GM23338 (cell line): ENCODE data around the gene CCDC93. TPM values are rescaled to one million over a fixed set of nuclear protein-coding genes. Genes with fewer than 3 reads are reported as not detected.
A peak's percentile ranks its signal among the peaks of the same experiment; 100 is the strongest.

Experiments
- ATAC-seq: fragments of 200-7000 bp; cut with Tn5 transposase; 3 replicates; pipeline ENCODE4 v1.9.1; 2020
- DNase-seq: peaks from one replicate; pipeline ENCODE4 v3.0.0-alpha.2; 2015; ENCODE audit warnings: low spot score
- H2AFZ ChIP-seq: fragments of 200-600 bp; sonication (generic); 2 replicates; pipeline ENCODE4 v1.8.0; 2016; ENCODE audit warnings: antibody characterized with exemption, mild to moderate bottlenecking, moderate library complexity
- H3F3A ChIP-seq: fragments of 200-600 bp; sonication (generic); replicated peaks from 2 replicates; pipeline ENCODE4 v1.8.0; 2017; ENCODE audit warnings: antibody characterized with exemption, mixed run types, low read depth
- H3K27ac ChIP-seq: fragments of 200-600 bp; sonication (generic); 2 replicates; pipeline ENCODE4 v1.6.1; 2016; ENCODE audit warnings: low read depth
- H3K27me3 ChIP-seq: fragments of 200-600 bp; sonication (generic); 2 replicates; pipeline ENCODE4 v1.8.0; 2016; ENCODE audit warnings: mild to moderate bottlenecking, mixed run types, moderate library complexity; ENCODE audit not compliant: insufficient read depth
- H3K36me3 ChIP-seq: fragments of 200-600 bp; sonication (generic); 2 replicates; pipeline ENCODE4 v1.8.0; 2016; ENCODE audit warnings: mild to moderate bottlenecking; ENCODE audit not compliant: insufficient read depth
- H3K4me1 ChIP-seq: fragments of 200-600 bp; sonication (generic); 2 replicates; pipeline ENCODE4 v1.8.0; 2016; ENCODE audit warnings: mild to moderate bottlenecking, moderate library complexity; ENCODE audit not compliant: insufficient read depth
- H3K4me2 ChIP-seq: fragments of 200-600 bp; sonication (generic); 2 replicates; pipeline ENCODE4 v1.7.1; 2017; ENCODE audit warnings: mixed run types
- H3K4me3 ChIP-seq: fragments of 200-600 bp; sonication (generic); 2 replicates; pipeline ENCODE4 v1.6.1; 2016; ENCODE audit warnings: mixed run types
- H3K79me2 ChIP-seq: fragments of 200-600 bp; sonication (generic); replicated peaks from 2 replicates; pipeline ENCODE4 v1.8.0; 2017; ENCODE audit warnings: mild to moderate bottlenecking; ENCODE audit not compliant: insufficient read depth
- H3K9me2 ChIP-seq: fragments of 200-600 bp; sonication (generic); 2 replicates; pipeline ENCODE4 v1.8.0; 2017; ENCODE audit not compliant: insufficient read depth
- H4K20me1 ChIP-seq: fragments of 200-600 bp; sonication (generic); replicated peaks from 2 replicates; pipeline ENCODE4 v1.8.0; 2017; ENCODE audit warnings: mild to moderate bottlenecking; ENCODE audit not compliant: insufficient read depth
- H3K27ac Mint-ChIP-seq: 2 replicates; pipeline ENCODE4 v1.8.0; 2020; ENCODE audit warnings: inconsistent platforms, mild to moderate bottlenecking, moderate library complexity, mixed read lengths
- H3K27me3 Mint-ChIP-seq: 3 replicates; pipeline ENCODE4 v1.8.0; 2022; ENCODE audit warnings: low read depth, mild to moderate bottlenecking, moderate library complexity, mixed read lengths, inconsistent platforms; ENCODE audit not compliant: insufficient read depth, poor library complexity
- H3K36me3 Mint-ChIP-seq: 3 replicates; pipeline ENCODE4 v1.8.0; 2021; ENCODE audit warnings: low read depth, mild to moderate bottlenecking, inconsistent platforms, moderate library complexity, mixed read lengths
- H3K4me1 Mint-ChIP-seq: 3 replicates; pipeline ENCODE4 v1.8.0; 2020; ENCODE audit warnings: mild to moderate bottlenecking, inconsistent platforms, mixed read lengths
- H3K4me3 Mint-ChIP-seq: 3 replicates; pipeline ENCODE4 v1.8.0; 2021; ENCODE audit warnings: moderate library complexity, mild to moderate bottlenecking, inconsistent platforms, mixed read lengths
- H3K9me3 Mint-ChIP-seq: 3 replicates; pipeline ENCODE4 v1.8.0; 2020; ENCODE audit warnings: moderate library complexity, mild to moderate bottlenecking, inconsistent platforms, mixed read lengths
- EZH2phosphoT487 ChIP-seq: fragments of 200-600 bp; sonication (generic); IDR thresholded peaks from one replicate; pipeline ENCODE4 v1.8.1; 2018; ENCODE audit warnings: antibody characterized with exemption; ENCODE audit not compliant: unreplicated experiment
- NANOG ChIP-seq: IDR thresholded peaks from 2 replicates; pipeline ENCODE4 v1.6.1; 2016; ENCODE audit warnings: antibody characterized with exemption, borderline replicate concordance
- STAT1 ChIP-seq: IDR thresholded peaks from one replicate; pipeline ENCODE4 v1.6.1; 2016; ENCODE audit warnings: antibody characterized with exemption; ENCODE audit not compliant: unreplicated experiment
- ZNF114 ChIP-seq: fragments of 250-450 bp; sonication (Bioruptor Pico); IDR thresholded peaks from 2 replicates; pipeline ENCODE4 v1.5.0; 2020; ENCODE audit warnings: mild to moderate bottlenecking, moderate library complexity
- ZNF331 ChIP-seq: fragments of 250-450 bp; sonication (Bioruptor Pico); IDR thresholded peaks from 2 replicates; pipeline ENCODE4 v1.5.0; 2020; ENCODE audit warnings: low read depth, mild to moderate bottlenecking, moderate library complexity
- polyA plus RNA-seq: library from polyadenylated mRNA; unstranded; fragments of >200 nt; fragmentation: Nextera tagmentation; extraction: Ambion mirVana; gene quantifications from 2 replicates; pipeline ENCODE4 v1.2.1, GENCODE V29; 2016
- total RNA-seq: library from RNA; depleted of rRNA; stranded (reverse); fragments of >200 nt; shearing (Covaris generic); gene quantifications from 2 replicates; pipeline ENCODE4 v1.2.3, GENCODE V29; 2014
- TF ChIP-seq, protein P1 (sequence below): fragments of 250-450 bp; sonication (Bioruptor Pico); IDR thresholded peaks from 2 replicates; pipeline ENCODE4 v1.5.0; 2020; ENCODE audit warnings: mild to moderate bottlenecking, moderate library complexity
- TF ChIP-seq, protein P2 (sequence below), 2 experiments: fragments of 200-600 bp in 1 of 2; sonication (generic) in 1 of 2; conservative IDR thresholded peaks; 2 replicates each; pipeline versions ENCODE4 v1.5.1 to v1.6.1; 2016 to 2017; ENCODE audit warnings: antibody characterized with exemption in 2 of 2, low read depth in 2 of 2, mild to moderate bottlenecking in 2 of 2, moderate library complexity in 1 of 2
- TF ChIP-seq, protein P3 (sequence below): IDR thresholded peaks from one replicate; pipeline ENCODE4 v1.6.1; 2018; ENCODE audit warnings: antibody characterized with exemption; ENCODE audit not compliant: unreplicated experiment

The CCDC93 gene
- total and polyA plus RNA-seq, 2 experiments from 2014 or later: 13.1 to 16.8 TPM

DNA sequence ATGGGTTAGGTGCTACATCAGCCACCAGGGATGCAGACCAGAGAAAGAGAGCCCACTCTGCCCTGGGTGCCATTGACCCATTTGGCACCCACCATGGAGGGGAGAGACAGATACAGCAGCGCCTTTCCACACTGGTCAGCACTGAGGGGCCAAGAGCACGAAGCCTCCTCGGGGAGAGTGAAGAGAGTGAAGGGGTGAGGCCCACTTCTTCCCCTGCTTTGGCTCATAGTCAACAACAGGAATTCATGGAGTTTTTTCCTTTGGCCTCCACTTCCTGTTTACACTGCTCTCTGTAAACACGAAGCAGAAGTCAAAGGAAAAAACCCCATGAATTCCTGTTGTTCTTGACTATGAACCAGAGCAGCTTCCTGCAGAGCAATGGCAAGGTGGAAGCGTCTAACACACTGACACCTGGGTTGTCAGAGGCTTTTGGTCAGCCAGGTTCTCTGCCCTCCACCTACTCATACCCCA is 80.0 kb downstream of the CCDC93 start:
- peaks cover under 1% of the 10 kb centered on the region; the same call in 1 of the 2 replicates for H3K36me3 ChIP-seq
- no peak overlapping the region for H2AFZ ChIP-seq
- peak; percentile 2 for DNase-seq
- H3K27me3 ChIP-seq: no peaks in the 10 kb centered on the region
- no peaks in the 10 kb centered on the region for H3F3A ChIP-seq
- no peaks in the 10 kb centered on the region for H3K9me2 ChIP-seq
- H3K27me3 Mint-ChIP-seq: no peaks in the 10 kb centered on the region
- H3K4me3 Mint-ChIP-seq: no peak overlapping the region
- H3K79me2 ChIP-seq: no peaks in the 10 kb centered on the region
- no peak overlapping the region for H3K4me2 ChIP-seq
- no peaks in the 10 kb centered on the region for H3K9me3 Mint-ChIP-seq
- H3K4me1 ChIP-seq: no peaks in the 10 kb centered on the region
- H4K20me1 ChIP-seq: no peaks in the 10 kb centered on the region
- no peak overlapping the region for H3K27ac ChIP-seq
- no peaks in the 10 kb centered on the region for H3K4me1 Mint-ChIP-seq
- no peak overlapping the region; the same call in 1 of the 2 replicates for H3K27ac Mint-ChIP-seq
- ATAC-seq: no peak
- peaks cover 43% of the 10 kb centered on the region for H3K36me3 Mint-ChIP-seq
- H3K4me3 ChIP-seq: no peak overlapping the region
- TF ChIP-seq NANOG: no peak

DNA sequence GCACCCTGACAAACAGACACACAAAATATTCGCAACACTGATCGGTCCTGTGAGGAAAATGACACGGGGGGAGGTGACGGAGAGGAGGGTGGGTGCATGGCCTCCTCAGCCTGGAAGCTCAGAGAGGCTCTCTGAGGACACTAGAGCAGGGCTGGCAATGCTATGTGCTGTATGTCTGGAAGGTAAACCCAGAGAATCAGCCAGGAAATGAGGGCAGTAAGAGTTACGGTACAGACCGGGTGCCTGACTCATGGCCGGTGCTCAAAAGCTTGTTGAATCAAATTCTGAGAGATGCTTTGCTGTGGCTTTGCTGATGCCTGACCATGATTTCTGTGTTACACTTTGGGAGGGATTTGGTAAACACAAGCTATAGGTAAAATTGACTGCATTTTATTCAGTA is 81.9 kb downstream of the CCDC93 start:
- Mint-ChIP-seq H3K9me3 (0 out of 3 replicates have a peak, but pooled peaks cover 3% of the 10 kb centered on the region), H3K4me3 (no peak overlapping the region), H3K36me3 (peaks cover 59% of the 10 kb centered on the region), H3K27me3 (no peaks in the 10 kb centered on the region), H3K27ac (no peak overlapping the region), H3K4me1 (no peaks in the 10 kb centered on the region)
- H2AFZ ChIP-seq: no peak overlapping the region
- peaks cover 4% of the 10 kb centered on the region; the same call in 1 of the 2 replicates for H3K36me3 ChIP-seq
- H3K79me2 ChIP-seq: no peaks in the 10 kb centered on the region
- H3K4me2 ChIP-seq: no peak overlapping the region
- DNase-seq (no peak), ATAC-seq (no peak)
- H3K4me1 ChIP-seq: no peaks in the 10 kb centered on the region
- no peaks in the 10 kb centered on the region for H3K27me3 ChIP-seq
- TF ChIP-seq EZH2phosphoT487: no peak
- TF ChIP-seq ZNF114: no peak
- TF ChIP-seq NANOG: no peak
- no peak for TF ChIP-seq STAT1
- TF ChIP-seq, protein P1, sequence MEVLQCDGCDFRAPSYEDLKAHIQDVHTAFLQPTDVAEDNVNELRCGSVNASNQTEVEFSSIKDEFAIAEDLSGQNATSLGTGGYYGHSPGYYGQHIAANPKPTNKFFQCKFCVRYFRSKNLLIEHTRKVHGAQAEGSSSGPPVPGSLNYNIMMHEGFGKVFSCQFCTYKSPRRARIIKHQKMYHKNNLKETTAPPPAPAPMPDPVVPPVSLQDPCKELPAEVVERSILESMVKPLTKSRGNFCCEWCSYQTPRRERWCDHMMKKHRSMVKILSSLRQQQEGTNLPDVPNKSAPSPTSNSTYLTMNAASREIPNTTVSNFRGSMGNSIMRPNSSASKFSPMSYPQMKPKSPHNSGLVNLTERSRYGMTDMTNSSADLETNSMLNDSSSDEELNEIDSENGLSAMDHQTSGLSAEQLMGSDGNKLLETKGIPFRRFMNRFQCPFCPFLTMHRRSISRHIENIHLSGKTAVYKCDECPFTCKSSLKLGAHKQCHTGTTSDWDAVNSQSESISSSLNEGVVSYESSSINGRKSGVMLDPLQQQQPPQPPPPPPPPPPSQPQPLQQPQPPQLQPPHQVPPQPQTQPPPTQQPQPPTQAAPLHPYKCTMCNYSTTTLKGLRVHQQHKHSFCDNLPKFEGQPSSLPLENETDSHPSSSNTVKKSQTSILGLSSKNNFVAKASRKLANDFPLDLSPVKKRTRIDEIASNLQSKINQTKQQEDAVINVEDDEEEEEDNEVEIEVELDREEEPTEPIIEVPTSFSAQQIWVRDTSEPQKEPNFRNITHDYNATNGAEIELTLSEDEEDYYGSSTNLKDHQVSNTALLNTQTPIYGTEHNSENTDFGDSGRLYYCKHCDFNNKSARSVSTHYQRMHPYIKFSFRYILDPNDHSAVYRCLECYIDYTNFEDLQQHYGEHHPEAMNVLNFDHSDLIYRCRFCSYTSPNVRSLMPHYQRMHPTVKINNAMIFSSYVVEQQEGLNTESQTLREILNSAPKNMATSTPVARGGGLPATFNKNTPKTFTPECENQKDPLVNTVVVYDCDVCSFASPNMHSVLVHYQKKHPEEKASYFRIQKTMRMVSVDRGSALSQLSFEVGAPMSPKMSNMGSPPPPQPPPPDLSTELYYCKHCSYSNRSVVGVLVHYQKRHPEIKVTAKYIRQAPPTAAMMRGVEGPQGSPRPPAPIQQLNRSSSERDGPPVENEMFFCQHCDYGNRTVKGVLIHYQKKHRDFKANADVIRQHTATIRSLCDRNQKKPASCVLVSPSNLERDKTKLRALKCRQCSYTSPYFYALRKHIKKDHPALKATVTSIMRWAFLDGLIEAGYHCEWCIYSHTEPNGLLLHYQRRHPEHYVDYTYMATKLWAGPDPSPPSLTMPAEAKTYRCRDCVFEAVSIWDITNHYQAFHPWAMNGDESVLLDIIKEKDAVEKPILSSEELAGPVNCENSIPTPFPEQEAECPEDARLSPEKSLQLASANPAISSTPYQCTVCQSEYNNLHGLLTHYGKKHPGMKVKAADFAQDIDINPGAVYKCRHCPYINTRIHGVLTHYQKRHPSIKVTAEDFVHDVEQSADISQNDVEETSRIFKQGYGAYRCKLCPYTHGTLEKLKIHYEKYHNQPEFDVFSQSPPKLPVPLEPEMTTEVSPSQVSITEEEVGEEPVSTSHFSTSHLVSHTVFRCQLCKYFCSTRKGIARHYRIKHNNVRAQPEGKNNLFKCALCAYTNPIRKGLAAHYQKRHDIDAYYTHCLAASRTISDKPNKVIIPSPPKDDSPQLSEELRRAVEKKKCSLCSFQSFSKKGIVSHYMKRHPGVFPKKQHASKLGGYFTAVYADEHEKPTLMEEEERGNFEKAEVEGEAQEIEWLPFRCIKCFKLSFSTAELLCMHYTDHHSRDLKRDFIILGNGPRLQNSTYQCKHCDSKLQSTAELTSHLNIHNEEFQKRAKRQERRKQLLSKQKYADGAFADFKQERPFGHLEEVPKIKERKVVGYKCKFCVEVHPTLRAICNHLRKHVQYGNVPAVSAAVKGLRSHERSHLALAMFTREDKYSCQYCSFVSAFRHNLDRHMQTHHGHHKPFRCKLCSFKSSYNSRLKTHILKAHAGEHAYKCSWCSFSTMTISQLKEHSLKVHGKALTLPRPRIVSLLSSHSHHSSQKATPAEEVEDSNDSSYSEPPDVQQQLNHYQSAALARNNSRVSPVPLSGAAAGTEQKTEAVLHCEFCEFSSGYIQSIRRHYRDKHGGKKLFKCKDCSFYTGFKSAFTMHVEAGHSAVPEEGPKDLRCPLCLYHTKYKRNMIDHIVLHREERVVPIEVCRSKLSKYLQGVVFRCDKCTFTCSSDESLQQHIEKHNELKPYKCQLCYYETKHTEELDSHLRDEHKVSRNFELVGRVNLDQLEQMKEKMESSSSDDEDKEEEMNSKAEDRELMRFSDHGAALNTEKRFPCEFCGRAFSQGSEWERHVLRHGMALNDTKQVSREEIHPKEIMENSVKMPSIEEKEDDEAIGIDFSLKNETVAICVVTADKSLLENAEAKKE (CRISPR knock-in tag): no peak
- TF ChIP-seq, protein P2, sequence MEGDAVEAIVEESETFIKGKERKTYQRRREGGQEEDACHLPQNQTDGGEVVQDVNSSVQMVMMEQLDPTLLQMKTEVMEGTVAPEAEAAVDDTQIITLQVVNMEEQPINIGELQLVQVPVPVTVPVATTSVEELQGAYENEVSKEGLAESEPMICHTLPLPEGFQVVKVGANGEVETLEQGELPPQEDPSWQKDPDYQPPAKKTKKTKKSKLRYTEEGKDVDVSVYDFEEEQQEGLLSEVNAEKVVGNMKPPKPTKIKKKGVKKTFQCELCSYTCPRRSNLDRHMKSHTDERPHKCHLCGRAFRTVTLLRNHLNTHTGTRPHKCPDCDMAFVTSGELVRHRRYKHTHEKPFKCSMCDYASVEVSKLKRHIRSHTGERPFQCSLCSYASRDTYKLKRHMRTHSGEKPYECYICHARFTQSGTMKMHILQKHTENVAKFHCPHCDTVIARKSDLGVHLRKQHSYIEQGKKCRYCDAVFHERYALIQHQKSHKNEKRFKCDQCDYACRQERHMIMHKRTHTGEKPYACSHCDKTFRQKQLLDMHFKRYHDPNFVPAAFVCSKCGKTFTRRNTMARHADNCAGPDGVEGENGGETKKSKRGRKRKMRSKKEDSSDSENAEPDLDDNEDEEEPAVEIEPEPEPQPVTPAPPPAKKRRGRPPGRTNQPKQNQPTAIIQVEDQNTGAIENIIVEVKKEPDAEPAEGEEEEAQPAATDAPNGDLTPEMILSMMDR (conservative IDR thresholded peaks at IDR 0.05; ENCODE audit: low read depth in 2 of 2): no peak
- TF ChIP-seq, protein P3, sequence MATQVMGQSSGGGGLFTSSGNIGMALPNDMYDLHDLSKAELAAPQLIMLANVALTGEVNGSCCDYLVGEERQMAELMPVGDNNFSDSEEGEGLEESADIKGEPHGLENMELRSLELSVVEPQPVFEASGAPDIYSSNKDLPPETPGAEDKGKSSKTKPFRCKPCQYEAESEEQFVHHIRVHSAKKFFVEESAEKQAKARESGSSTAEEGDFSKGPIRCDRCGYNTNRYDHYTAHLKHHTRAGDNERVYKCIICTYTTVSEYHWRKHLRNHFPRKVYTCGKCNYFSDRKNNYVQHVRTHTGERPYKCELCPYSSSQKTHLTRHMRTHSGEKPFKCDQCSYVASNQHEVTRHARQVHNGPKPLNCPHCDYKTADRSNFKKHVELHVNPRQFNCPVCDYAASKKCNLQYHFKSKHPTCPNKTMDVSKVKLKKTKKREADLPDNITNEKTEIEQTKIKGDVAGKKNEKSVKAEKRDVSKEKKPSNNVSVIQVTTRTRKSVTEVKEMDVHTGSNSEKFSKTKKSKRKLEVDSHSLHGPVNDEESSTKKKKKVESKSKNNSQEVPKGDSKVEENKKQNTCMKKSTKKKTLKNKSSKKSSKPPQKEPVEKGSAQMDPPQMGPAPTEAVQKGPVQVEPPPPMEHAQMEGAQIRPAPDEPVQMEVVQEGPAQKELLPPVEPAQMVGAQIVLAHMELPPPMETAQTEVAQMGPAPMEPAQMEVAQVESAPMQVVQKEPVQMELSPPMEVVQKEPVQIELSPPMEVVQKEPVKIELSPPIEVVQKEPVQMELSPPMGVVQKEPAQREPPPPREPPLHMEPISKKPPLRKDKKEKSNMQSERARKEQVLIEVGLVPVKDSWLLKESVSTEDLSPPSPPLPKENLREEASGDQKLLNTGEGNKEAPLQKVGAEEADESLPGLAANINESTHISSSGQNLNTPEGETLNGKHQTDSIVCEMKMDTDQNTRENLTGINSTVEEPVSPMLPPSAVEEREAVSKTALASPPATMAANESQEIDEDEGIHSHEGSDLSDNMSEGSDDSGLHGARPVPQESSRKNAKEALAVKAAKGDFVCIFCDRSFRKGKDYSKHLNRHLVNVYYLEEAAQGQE: no peak
- TF ChIP-seq ZNF331 (CRISPR knock-in tag): no peak
- H3F3A ChIP-seq: no peaks in the 10 kb centered on the region
- H3K27ac ChIP-seq: no peak overlapping the region
- H3K4me3 ChIP-seq: no peak overlapping the region
- H3K9me2 ChIP-seq: no peaks in the 10 kb centered on the region
- no peaks in the 10 kb centered on the region for H4K20me1 ChIP-seq
